K562 (cell line): ENCODE results near the gene VWA3A. TPM values are rescaled to one million over a fixed set of nuclear protein-coding genes. Genes with fewer than 3 reads are reported as not detected.
A peak's percentile ranks its signal among the peaks of the same experiment; 100 is the strongest.

Experiments used
- CSDE1 ChIP-seq, 2 experiments: fragments of 450-650 bp; IDR thresholded peaks; 2 replicates each; pipeline ENCODE4 v1.6.1; 2016; ENCODE audit warnings: mild to moderate bottlenecking in 1 of 2
- CTCF ChIP-seq, 3 experiments: IDR thresholded peaks in 2 of 3; conservative IDR thresholded peaks in 1 of 3; 2 replicates each; pipeline ENCODE4 v1.5.1; 2011 to 2012; ENCODE audit warnings: low read length in 3 of 3, mild to moderate bottlenecking in 3 of 3, control low read depth in 2 of 3, improper control_type of control experiment in 1 of 3, inconsistent platforms in 1 of 3, low read depth in 1 of 3, mixed read lengths in 1 of 3, moderate library complexity in 1 of 3; ENCODE audit not compliant: insufficient read depth in 2 of 3
- ETV5 ChIP-seq: sonication (generic); formaldehyde crosslinking; IDR thresholded peaks from 2 replicates; pipeline ENCODE4 v1.4.0; 2020; ENCODE audit warnings: low read depth, mild to moderate bottlenecking, missing genetic modification reagents
- GABPB2 ChIP-seq: fragments of 250-450 bp; sonication (Bioruptor Pico); conservative IDR thresholded peaks from 2 replicates; pipeline ENCODE4 v1.5.1; 2021; ENCODE audit warnings: mild to moderate bottlenecking
- HMGN3 ChIP-seq: IDR thresholded peaks from 2 replicates; pipeline ENCODE4 v1.6.1; 2011; ENCODE audit warnings: borderline replicate concordance, low read depth, mild to moderate bottlenecking, mixed read lengths, low read length; ENCODE audit not compliant: insufficient read length; ENCODE audit errors: extremely low read depth
- KLF6 ChIP-seq: fragments of 250-450 bp; sonication (Bioruptor Pico); IDR thresholded peaks from 2 replicates; pipeline ENCODE4 v1.4.0; 2020; ENCODE audit warnings: mild to moderate bottlenecking, moderate library complexity, borderline replicate concordance
- PHTF2 ChIP-seq: fragments of 250-450 bp; sonication (Bioruptor Pico); IDR thresholded peaks from 2 replicates; pipeline ENCODE4 v1.5.0; 2021; ENCODE audit warnings: mild to moderate bottlenecking
- POLR3A ChIP-seq: IDR thresholded peaks from 2 replicates; pipeline ENCODE4 v1.6.1; 2011; ENCODE audit warnings: borderline replicate concordance, mild to moderate bottlenecking, moderate library complexity; ENCODE audit not compliant: insufficient read length, insufficient read depth; ENCODE audit errors: extremely low read depth
- TCF7L2 ChIP-seq: fragments of 150-350 bp; IDR thresholded peaks from 2 replicates; pipeline ENCODE4 v1.6.1; 2016; ENCODE audit warnings: low read depth, mild to moderate bottlenecking, low read length, moderate library complexity
- ZBTB5 ChIP-seq: fragments of 450-650 bp; IDR thresholded peaks from 2 replicates; pipeline ENCODE4 v1.6.1; 2017; ENCODE audit warnings: antibody characterized with exemption
- ZNF277 ChIP-seq: fragments of 250-450 bp; sonication (Bioruptor Pico); IDR thresholded peaks from 2 replicates; pipeline ENCODE4 v1.8.0; 2022; ENCODE audit warnings: inconsistent platforms, mild to moderate bottlenecking, moderate library complexity, borderline replicate concordance
- ZNF280B ChIP-seq: fragments of 250-450 bp; sonication (Bioruptor Pico); IDR thresholded peaks from 2 replicates; pipeline ENCODE4 v1.5.1; 2021; ENCODE audit warnings: mild to moderate bottlenecking
- polyA plus RNA-seq, 8 experiments: library from polyadenylated mRNA; depleted of rRNA in 4 of 8; stranded (reverse) in 5 of 8; unstranded in 3 of 8; fragments of >200 nt; fragmentation: Nextera tagmentation in 2 of 8; fragmentation: Illumina TruSeq in 1 of 8; extraction: Ambion mirVana in 2 of 8; extraction: Trizol in 1 of 8; gene quantifications; 2 replicates each; pipeline versions ENCODE4 v1.2.1 to v1.2.3, GENCODE V29; 2011 to 2014; ENCODE audit warnings: inconsistent platforms in 1 of 8, missing spikeins in 1 of 8
- total RNA-seq, 7 experiments: library from RNA; depleted of rRNA in 6 of 7; stranded (reverse); fragments of >200 nt in 6 of 7; fragmentation: Illumina TruSeq in 2 of 7; extraction: Trizol in 2 of 7; gene quantifications; 2 replicates each; pipeline versions ENCODE4 v1.2.1 to v1.2.3, GENCODE V29; 2011 to 2021; ENCODE audit warnings: low replicate concordance in 1 of 7
- TF ChIP-seq, protein P1 (sequence below): fragments of 250-450 bp; sonication (Bioruptor Pico); IDR thresholded peaks from 2 replicates; pipeline ENCODE4 v1.9.0; 2021; ENCODE audit warnings: mild to moderate bottlenecking, inconsistent platforms
- TF ChIP-seq, protein P2 (sequence below): fragments of 250-450 bp; sonication (Bioruptor Pico); IDR thresholded peaks from 2 replicates; pipeline ENCODE4 v1.8.0; 2022; ENCODE audit warnings: inconsistent platforms

VWA3A gene
- total and polyA plus RNA-seq, 9 of the 15 experiments (the other 6 are each of a cell fraction or from before 2014, with no cell fraction given), result not detected

DNA sequence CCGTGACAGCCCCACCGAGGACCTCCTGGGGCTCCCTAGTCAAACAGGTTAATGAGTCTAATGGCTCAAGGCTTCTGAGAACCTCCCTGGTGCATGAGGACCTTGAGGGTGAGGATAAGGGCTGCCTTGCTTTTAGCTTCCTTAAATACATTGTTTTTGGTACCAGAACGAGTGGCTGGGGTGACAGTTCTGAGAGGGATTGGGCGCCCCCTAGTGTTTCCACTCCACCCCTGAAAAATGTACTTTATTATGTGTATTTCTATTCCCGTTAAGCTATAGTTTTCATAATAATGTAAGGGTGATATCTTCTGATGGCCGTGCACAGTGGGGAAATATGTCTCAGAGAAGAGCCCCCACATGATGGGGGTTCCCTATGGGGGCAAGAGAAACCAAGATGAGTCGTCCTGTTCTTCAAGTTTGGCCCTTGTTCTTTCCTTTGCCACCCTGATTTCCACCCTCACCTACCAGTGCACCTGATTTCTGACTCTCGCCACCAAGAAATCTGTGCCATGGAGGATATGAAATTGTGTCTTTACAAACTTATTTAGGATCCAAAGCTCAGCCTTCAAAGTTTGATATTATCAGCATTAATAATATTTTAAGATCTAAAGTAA lies 14.5 kb upstream of the VWA3A start (continued):
- TF ChIP-seq POLR3A, result no peak
- TF ChIP-seq TCF7L2, result no peak
- TF ChIP-seq PHTF2 (CRISPR knock-in tag), result no peak
- no peak for TF ChIP-seq CSDE1 (IDR thresholded peaks at IDR 0.05)
- TF ChIP-seq, protein P1, sequence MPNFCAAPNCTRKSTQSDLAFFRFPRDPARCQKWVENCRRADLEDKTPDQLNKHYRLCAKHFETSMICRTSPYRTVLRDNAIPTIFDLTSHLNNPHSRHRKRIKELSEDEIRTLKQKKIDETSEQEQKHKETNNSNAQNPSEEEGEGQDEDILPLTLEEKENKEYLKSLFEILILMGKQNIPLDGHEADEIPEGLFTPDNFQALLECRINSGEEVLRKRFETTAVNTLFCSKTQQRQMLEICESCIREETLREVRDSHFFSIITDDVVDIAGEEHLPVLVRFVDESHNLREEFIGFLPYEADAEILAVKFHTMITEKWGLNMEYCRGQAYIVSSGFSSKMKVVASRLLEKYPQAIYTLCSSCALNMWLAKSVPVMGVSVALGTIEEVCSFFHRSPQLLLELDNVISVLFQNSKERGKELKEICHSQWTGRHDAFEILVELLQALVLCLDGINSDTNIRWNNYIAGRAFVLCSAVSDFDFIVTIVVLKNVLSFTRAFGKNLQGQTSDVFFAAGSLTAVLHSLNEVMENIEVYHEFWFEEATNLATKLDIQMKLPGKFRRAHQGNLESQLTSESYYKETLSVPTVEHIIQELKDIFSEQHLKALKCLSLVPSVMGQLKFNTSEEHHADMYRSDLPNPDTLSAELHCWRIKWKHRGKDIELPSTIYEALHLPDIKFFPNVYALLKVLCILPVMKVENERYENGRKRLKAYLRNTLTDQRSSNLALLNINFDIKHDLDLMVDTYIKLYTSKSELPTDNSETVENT, result no peak
- no peak for TF ChIP-seq ZNF277 (CRISPR knock-in tag)
- TF ChIP-seq GABPB2 (CRISPR knock-in tag), result no peak
- TF ChIP-seq ZNF280B (CRISPR knock-in tag), result no peak
- no peak for TF ChIP-seq KLF6 (CRISPR knock-in tag)
- no peak for TF ChIP-seq HMGN3
- TF ChIP-seq ZBTB5, result no peak
- peak; percentile 76 to 88 (median 85) for TF ChIP-seq CTCF (IDR thresholded peaks at IDR 0.05 in 2 of 3, conservative IDR thresholded peaks at IDR 0.05 in 1 of 3; ENCODE audit: insufficient read depth in 2 of 3, low read depth in 1 of 3, low read length in 3 of 3)
- TF ChIP-seq, protein P2, sequence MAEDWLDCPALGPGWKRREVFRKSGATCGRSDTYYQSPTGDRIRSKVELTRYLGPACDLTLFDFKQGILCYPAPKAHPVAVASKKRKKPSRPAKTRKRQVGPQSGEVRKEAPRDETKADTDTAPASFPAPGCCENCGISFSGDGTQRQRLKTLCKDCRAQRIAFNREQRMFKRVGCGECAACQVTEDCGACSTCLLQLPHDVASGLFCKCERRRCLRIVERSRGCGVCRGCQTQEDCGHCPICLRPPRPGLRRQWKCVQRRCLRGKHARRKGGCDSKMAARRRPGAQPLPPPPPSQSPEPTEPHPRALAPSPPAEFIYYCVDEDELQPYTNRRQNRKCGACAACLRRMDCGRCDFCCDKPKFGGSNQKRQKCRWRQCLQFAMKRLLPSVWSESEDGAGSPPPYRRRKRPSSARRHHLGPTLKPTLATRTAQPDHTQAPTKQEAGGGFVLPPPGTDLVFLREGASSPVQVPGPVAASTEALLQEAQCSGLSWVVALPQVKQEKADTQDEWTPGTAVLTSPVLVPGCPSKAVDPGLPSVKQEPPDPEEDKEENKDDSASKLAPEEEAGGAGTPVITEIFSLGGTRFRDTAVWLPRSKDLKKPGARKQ (CRISPR knock-in tag), result no peak
- TF ChIP-seq ETV5 (CRISPR knock-in tag), result no peak
